ENCODE measurements around the gene UGT1A10. TPM values are rescaled to one million over a fixed set of nuclear protein-coding genes. Genes with fewer than 3 reads are reported as not detected.

Gene UGT1A10
- total RNA-seq, 1 experiment from 2014 or later: not detected

- Histone ChIP-seq H4K20me1 (ENCODE audit: insufficient read depth) (no peaks in the 10 kb centered on the region), H3K27ac (ENCODE audit: low read depth, low read length) (no peak overlapping the region), H3K4me1 (ENCODE audit: control insufficient read depth in 1 of 2, insufficient read depth in 2 of 2, low read length in 2 of 2) (peaks cover 5 to 9% of the 10 kb centered on the region in 2 experiments; a peak in 3 of 4 replicates), H3K27me3 (ENCODE audit: insufficient read depth, low read length) (no peaks in the 10 kb centered on the region), H3K4me2 (ENCODE audit: low read length) (no peak overlapping the region), H2AFZ (ENCODE audit: low read depth, low read length, poor library complexity, severe bottlenecking) (no peak overlapping the region), H3K9me3 (ENCODE audit: control insufficient read depth in 1 of 2, insufficient read depth in 1 of 2, low read depth in 1 of 2, low read length in 2 of 2) (no peaks in the 10 kb centered on the region), H3K9me2 (ENCODE audit: insufficient read depth) (no peaks in the 10 kb centered on the region), H3K36me3 (ENCODE audit: control insufficient read depth in 1 of 2, insufficient read depth in 2 of 2, low read length in 2 of 2) (no peaks in the 10 kb centered on the region), H3K4me3 (replicated peaks in 1 of 2; ENCODE audit: low read depth in 1 of 2, low read length in 2 of 2) (no peak overlapping the region), H3K79me2 (ENCODE audit: insufficient read depth, low read length) (no peaks in the 10 kb centered on the region), H3K9ac (ENCODE audit: low read length) (no peak overlapping the region)
- no TSS peak for BruUV-seq (replicated peaks)
- ChIA-PET CTCF (no interaction called here), POLR2A (no interaction called here), RAD21 (ENCODE audit: low non-redundant PET in 1 of 2, low total read pairs in 2 of 2, uncharacterized antibody in 2 of 2, unreplicated experiment in 2 of 2) (no interaction called here)
- intact Hi-C loops (cut with micrococcal nuclease): no loop called here
- no peak for TF ChIP-seq REST (IDR thresholded peaks at IDR 0.05; ENCODE audit: low read depth)
- no peak for TF ChIP-seq SIN3A (IDR thresholded peaks at IDR 0.05; ENCODE audit: low read depth)
- TF ChIP-seq, protein P1, sequence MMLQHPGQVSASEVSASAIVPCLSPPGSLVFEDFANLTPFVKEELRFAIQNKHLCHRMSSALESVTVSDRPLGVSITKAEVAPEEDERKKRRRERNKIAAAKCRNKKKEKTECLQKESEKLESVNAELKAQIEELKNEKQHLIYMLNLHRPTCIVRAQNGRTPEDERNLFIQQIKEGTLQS (IDR thresholded peaks at IDR 0.05): no peak
- TF ChIP-seq FOSL1 (IDR thresholded peaks at IDR 0.05; ENCODE audit: low read depth): no peak
- TF ChIP-seq, protein P2, sequence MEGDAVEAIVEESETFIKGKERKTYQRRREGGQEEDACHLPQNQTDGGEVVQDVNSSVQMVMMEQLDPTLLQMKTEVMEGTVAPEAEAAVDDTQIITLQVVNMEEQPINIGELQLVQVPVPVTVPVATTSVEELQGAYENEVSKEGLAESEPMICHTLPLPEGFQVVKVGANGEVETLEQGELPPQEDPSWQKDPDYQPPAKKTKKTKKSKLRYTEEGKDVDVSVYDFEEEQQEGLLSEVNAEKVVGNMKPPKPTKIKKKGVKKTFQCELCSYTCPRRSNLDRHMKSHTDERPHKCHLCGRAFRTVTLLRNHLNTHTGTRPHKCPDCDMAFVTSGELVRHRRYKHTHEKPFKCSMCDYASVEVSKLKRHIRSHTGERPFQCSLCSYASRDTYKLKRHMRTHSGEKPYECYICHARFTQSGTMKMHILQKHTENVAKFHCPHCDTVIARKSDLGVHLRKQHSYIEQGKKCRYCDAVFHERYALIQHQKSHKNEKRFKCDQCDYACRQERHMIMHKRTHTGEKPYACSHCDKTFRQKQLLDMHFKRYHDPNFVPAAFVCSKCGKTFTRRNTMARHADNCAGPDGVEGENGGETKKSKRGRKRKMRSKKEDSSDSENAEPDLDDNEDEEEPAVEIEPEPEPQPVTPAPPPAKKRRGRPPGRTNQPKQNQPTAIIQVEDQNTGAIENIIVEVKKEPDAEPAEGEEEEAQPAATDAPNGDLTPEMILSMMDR (IDR thresholded peaks at IDR 0.05 in 2 of 3, conservative IDR thresholded peaks at IDR 0.05 in 1 of 3; ENCODE audit: borderline replicate concordance in 1 of 3, insufficient read depth in 1 of 3, low read depth in 2 of 3, low read length in 2 of 3): no peak
- TF ChIP-seq TCF7L2 (IDR thresholded peaks at IDR 0.05; ENCODE audit: borderline replicate concordance, extremely low read depth, insufficient read depth, insufficient read length): no peak
- no peak for TF ChIP-seq ZFX (IDR thresholded peaks at IDR 0.05)
- TF ChIP-seq RAD21 (IDR thresholded peaks at IDR 0.05; ENCODE audit: low read depth): no peak
- no peak for TF ChIP-seq EZH2phosphoT487 (IDR thresholded peaks at IDR 0.05; ENCODE audit: borderline replicate concordance)
- ATAC-seq: no peak
- no peak for DNase-seq (ENCODE audit: low read depth, low spot score)
These were observed 167.2 kb downstream of the UGT1A10 start for GRCh38 chr2:233803292-233803911.

All from HCT116 (cell line).